ENCODE data around the gene CYP24A1. TPM values are rescaled to one million over a fixed set of nuclear protein-coding genes. Genes with fewer than 3 reads are reported as not detected.

The CYP24A1 gene
- polyA plus RNA-seq, 3 donors = not detected

GRCh38 chr20:54179946-54180345 is 6.2 kb upstream of the CYP24A1 start:
- H3K4me2 ChIP-seq (replicated peaks; ENCODE audit: extremely low read depth, low read length, poor library complexity, severe bottlenecking) = no peak overlapping the region
- DNase-seq = no peak
- no peak for TF ChIP-seq CTCF (IDR thresholded peaks at IDR 0.05)
- Mint-ChIP-seq H3K27ac (no peak overlapping the region), H3K9me3 (no peaks in the 10 kb centered on the region), H3K4me1 (peaks cover 2% of the 10 kb centered on the region), H3K4me3 (no peak overlapping the region), H3K27me3 (ENCODE audit: low read depth in 3 of 3) (peaks cover 14 to 38% (median 23%) of the 10 kb centered on the region in 3 donors), H3K36me3 (no peaks in the 10 kb centered on the region)
- no CpG with 5 or more reads among the region's 2 CpGs for WGBS (ENCODE audit: insufficient coverage)
- no peaks in the 10 kb centered on the region for H4K20me1 ChIP-seq (ENCODE audit: insufficient read depth, low read length)
- H3K4me1 ChIP-seq (ENCODE audit: control insufficient read depth in 1 of 2, insufficient read depth in 2 of 2, low read length in 2 of 2) = peaks cover 1 to 5% of the 10 kb centered on the region in 2 donors
- no peak overlapping the region for H3K4me3 ChIP-seq (replicated peaks in 1 of 3; ENCODE audit: low read depth in 2 of 3, low read length in 3 of 3)
- peaks cover 20 to 32% of the 10 kb centered on the region in 2 donors for H3K27me3 ChIP-seq (ENCODE audit: control insufficient read depth in 2 of 2, insufficient read depth in 2 of 2, low read length in 2 of 2)
- H3K79me2 ChIP-seq (ENCODE audit: insufficient read depth, low read length) = no peaks in the 10 kb centered on the region
- H3K9ac ChIP-seq (ENCODE audit: insufficient read depth, low read length, poor library complexity, severe bottlenecking) = no peak overlapping the region
- intact Hi-C loops (cut with micrococcal nuclease) = no loop called here
- H3K27ac ChIP-seq (ENCODE audit: low read depth in 1 of 2, low read length in 2 of 2) = no peak overlapping the region
- H2AFZ ChIP-seq (ENCODE audit: insufficient read depth, low read depth, low read length, poor library complexity, severe bottlenecking) = no peak overlapping the region
- no peaks in the 10 kb centered on the region for H3K36me3 ChIP-seq (replicated peaks in 1 of 2; ENCODE audit: control insufficient read depth in 1 of 2, insufficient read depth in 2 of 2, low read length in 2 of 2)
- H3K9me3 ChIP-seq (replicated peaks in 1 of 2; ENCODE audit: control insufficient read depth in 1 of 2, insufficient read depth in 1 of 2, low read length in 2 of 2) = no peaks in the 10 kb centered on the region

GRCh38 chr20:54178256-54178655 is 4.5 kb upstream of the CYP24A1 start:
- no CpG with 5 or more reads among the region's 2 CpGs for WGBS (ENCODE audit: insufficient coverage)
- peaks cover 16% of the 10 kb centered on the region for H3K4me1 Mint-ChIP-seq
- peaks cover 17 to 22% of the 10 kb centered on the region in 2 donors for H3K4me1 ChIP-seq (ENCODE audit: control insufficient read depth in 1 of 2, insufficient read depth in 2 of 2, low read length in 2 of 2)
- H3K9me3 ChIP-seq (replicated peaks in 1 of 2; ENCODE audit: control insufficient read depth in 1 of 2, insufficient read depth in 1 of 2, low read length in 2 of 2) = no peaks in the 10 kb centered on the region
- peaks cover 0 to 5% of the 10 kb centered on the region in 2 donors for H3K36me3 Mint-ChIP-seq
- no peak overlapping the region for H2AFZ ChIP-seq (ENCODE audit: insufficient read depth, low read depth, low read length, poor library complexity, severe bottlenecking)
- no peak for TF ChIP-seq CTCF (IDR thresholded peaks at IDR 0.05)
- H3K36me3 ChIP-seq (replicated peaks in 1 of 2; ENCODE audit: control insufficient read depth in 1 of 2, insufficient read depth in 2 of 2, low read length in 2 of 2) = no peaks in the 10 kb centered on the region
- peaks cover 0 to 7% (median 5%) of the 10 kb centered on the region in 7 donors for H3K9me3 Mint-ChIP-seq
- H3K27me3 ChIP-seq (ENCODE audit: control insufficient read depth in 2 of 2, insufficient read depth in 2 of 2, low read length in 2 of 2) = peaks cover 20 to 23% of the 10 kb centered on the region in 2 donors
- H3K4me2 ChIP-seq (replicated peaks; ENCODE audit: extremely low read depth, low read length, poor library complexity, severe bottlenecking) = no peak overlapping the region
- H3K27me3 Mint-ChIP-seq (ENCODE audit: low read depth in 3 of 3) = peaks cover 21 to 41% (median 31%) of the 10 kb centered on the region in 3 donors
- H3K9ac ChIP-seq (ENCODE audit: insufficient read depth, low read length, poor library complexity, severe bottlenecking) = no peak overlapping the region
- no peaks in the 10 kb centered on the region for H4K20me1 ChIP-seq (ENCODE audit: insufficient read depth, low read length)
- DNase-seq = no peak
- H3K27ac ChIP-seq (ENCODE audit: low read depth in 1 of 2, low read length in 2 of 2) = no peak overlapping the region
- no peaks in the 10 kb centered on the region for H3K79me2 ChIP-seq (ENCODE audit: insufficient read depth, low read length)
- no peak overlapping the region for H3K4me3 Mint-ChIP-seq
- no peak overlapping the region for H3K27ac Mint-ChIP-seq
- intact Hi-C loops (cut with micrococcal nuclease) = no loop called here
- H3K4me3 ChIP-seq (replicated peaks in 1 of 3; ENCODE audit: low read depth in 2 of 3, low read length in 3 of 3) = no peak overlapping the region

Measured in CD14-positive monocyte (primary cell).